Stimulated activated CD4-positive, alpha-beta T cell treated with anti-CD3 and anti-CD28 coated beads, Interleukin-1b, Interleukin-23, amount 100 ng/mL, for 48 hours (primary cell): ENCODE data around the gene SNRPD2.
"Not testable (repeated sequence)": the region's sequence is repeated elsewhere in the genome, so short reads cannot be mapped to it uniquely, and the experiment has no call there.

Experiments
- DNase-seq: peaks from one replicate; pipeline ENCODE4 v3.0.0-alpha.2; 2020

The SNRPD2 gene

GRCh38 chr19:45691516-45692186, at the start of gene SNRPD2:
SNRPD2 (minus strand) TSS chr19:45691953; CDS start chr19:45691888, 65 bp downstream.
- peak; percentile 94 for DNase-seq

- DNase-seq = no peak
These were observed 48.0 kb upstream of the SNRPD2 start for GRCh38 chr19:45739498-45740439.

GRCh38 chr19:45733160-45733810, 41.5 kb upstream of the SNRPD2 start, which contains the start of gene MEIOSIN:
MEIOSIN (plus strand) TSS chr19:45733439; CDS start chr19:45735377, 1,938 bp downstream.
- no peak for DNase-seq

- peak; percentile 97 for DNase-seq
These were observed 38.9 kb upstream of the SNRPD2 start, which contains the start of gene FBXO46 for GRCh38 chr19:45730368-45731288. FBXO46 (minus strand) TSS chr19:45730896; CDS start chr19:45713495, 17,401 bp downstream.

DNA sequence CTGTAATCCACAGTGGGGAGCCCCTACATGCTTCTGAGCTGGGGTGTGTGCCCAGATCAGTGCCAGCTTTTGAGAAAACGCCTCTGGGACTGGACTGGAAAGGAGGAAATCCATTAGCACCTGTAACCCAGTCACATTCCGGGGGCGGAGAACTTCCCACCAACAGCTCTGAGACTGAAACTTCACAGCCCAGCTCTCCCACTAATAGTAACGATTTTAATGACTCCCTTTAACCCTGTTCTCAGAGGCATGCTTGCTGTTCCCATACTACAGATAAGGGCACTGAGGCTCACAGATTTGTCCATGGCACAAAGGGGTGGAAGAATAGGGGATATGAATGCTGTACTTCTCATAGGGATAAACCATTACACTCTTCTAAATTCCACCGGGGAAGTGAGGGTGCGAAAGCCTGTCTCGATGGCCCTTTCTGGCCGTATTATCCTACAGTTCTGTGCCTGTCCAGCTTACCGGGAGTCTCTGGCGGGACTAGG, 38.1 kb upstream of the SNRPD2 start:
- no peak for DNase-seq

GRCh38 chr19:45728683-45729082, 36.9 kb upstream of the SNRPD2 start:
- DNase-seq = not testable (repeated sequence)

GRCh38 chr19:45720065-45720464, 28.3 kb upstream of the SNRPD2 start:
- DNase-seq = not testable (repeated sequence)

DNA sequence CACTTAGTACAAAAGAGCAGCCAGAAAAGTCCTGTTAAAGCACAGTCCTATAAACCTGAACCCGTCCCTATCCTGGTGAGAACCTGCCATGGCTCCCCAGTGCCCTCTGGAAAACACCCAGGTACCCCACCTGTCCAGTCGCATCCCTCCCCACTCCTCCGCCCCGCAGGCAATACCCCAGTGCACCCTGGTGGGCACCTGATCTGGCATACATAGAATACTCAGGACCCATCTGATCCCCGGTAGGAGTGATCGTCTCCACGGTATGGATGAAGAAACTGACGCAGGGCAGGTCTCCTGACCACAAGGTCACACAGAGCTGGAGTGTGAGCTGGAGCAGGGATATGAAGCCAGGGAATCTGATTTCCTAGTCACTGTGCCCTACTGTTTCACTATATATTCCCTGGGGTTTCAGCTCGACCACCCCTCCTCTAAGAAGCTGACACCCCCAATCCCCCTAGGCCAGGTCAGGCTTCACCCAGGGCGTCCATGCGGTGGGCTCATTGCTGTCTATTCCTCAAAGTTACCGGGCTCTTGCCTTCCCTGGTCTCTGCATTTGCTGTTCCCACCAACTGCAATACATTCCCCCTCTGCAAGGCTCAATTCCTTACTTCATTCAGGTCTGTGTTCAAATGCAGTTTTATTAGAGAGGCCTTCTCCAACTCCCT, 26.4 kb upstream of the SNRPD2 start:
- DNase-seq = no peak

- peak; percentile 99 for DNase-seq
These were observed 25.6 kb upstream of the SNRPD2 start for GRCh38 chr19:45717131-45717982.

GRCh38 chr19:45716359-45717130, 24.8 kb upstream of the SNRPD2 start:
- DNase-seq = no peak

- no peak for DNase-seq
These were observed 23.4 kb upstream of the SNRPD2 start for GRCh38 chr19:45715139-45715538.

DNA sequence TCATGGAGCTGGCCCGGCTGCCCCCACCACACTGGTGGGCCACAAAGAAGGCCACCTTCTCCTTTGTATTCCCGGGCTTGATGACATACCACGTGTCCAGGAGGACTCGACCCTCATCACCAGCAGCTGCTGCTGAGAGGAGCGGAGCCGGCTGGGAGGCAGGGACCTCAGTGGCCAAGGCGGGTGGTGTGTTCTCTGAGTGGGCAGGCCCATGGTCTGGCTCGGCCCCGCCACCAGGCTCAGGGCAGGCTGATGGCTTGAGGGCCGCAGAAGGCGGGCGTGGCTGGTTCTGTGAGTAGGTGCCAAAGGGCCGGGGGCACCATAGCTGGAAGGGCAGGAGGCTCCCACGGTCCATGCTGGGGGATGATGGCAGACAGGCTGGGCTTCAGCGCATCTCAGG, 21.4 kb upstream of the SNRPD2 start:
- DNase-seq = no peak

DNA sequence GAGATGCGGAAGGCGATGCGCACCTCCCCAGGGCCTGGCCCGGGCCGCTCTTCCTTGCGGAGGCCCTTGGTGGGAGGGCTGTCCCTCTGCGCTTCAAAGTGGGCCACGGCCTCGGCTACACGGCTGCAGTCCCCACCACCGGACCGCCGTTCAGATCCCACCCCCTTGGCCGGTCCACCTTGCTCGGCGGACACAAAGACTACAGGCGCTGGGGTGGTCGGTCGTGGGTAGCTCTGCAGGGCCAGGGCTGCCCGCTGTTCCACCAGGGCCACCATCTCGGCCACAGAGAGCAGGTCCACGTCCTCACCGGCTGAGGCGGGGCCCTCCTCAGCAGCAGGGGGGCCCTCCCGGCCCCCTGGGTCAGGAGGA, 20.9 kb upstream of the SNRPD2 start:
- no peak for DNase-seq

GRCh38 chr19:45711851-45712698, 20.3 kb upstream of the SNRPD2 start:
- no peak for DNase-seq

DNA sequence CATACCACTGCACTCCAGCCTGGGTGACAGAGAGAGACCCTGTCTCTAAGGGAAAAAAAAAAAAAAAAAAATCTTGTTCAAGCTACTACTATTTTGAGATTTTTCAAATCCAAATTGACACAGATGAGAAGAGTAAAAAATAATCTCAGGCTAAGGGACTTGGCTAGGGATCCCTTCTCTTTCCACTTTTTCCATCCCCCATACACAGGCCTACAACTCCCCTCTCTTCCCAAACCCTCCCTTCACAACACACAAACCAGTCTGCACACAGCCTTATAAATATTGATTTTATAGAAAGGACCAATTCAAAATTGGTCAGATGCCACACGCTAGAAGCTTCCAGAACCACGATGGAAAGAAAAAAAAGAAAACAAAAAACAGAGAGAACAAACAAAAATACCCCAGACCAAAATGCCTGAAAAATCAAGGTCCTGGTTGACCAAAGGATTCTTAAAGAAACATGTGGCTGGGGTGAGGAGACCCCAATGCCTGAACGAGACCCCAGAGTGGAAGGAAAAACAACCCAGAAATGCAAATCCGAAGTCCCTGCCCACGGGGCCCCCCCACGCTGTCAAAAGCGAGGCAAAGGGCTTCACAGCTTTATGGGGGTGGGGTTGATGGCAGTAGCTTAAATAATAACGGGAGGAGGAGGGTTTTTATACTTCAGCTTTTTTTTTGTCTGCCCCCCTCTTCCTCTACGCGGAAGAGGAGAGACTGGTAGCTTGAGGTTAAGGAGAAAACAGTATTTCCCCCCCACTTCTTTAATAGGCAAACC, 18.8 kb upstream of the SNRPD2 start:
- no peak for DNase-seq

DNA sequence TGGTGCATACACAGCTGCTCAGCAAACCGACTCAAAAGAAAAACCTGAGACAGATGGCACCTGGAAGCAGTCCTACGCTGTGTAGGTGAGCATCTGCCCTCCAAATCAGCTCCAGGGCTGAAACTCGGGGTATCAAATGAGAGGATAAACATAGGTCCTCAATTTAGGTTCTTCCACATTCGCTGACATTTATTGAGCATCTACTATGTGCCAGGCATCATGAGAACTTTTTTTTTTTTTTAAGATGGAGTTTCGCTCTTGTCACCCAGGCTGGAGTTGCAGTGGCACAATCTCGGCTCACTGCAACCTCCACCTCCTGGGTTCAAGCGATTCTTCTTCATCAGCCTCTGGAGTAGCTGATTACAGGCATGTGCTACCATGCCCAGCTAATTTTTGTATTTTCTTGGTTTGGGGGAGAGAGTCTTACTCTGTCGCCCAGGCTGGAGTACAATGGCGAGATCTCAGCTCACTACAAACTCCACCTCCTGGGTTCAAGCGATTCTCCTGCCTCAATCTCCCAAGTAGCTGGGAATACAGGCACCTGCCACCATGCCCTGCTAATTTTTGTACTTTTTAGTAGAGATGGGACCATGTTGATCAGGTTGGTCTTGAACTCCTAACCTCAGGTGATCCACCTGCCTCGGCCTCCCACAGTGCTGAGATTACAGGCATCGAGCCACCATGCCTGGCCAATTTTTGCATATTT, 14.1 kb upstream of the SNRPD2 start:
- DNase-seq = no peak

- DNase-seq = no peak
These were observed 13.4 kb upstream of the SNRPD2 start for GRCh38 chr19:45705115-45705514.
